Stimulated activated naive CD8-positive, alpha-beta T cell treated with anti-CD3 and anti-CD28 coated beads, Interleukin-15, amount 100 ng/mL, for 72 hours (primary cell): ENCODE results near the gene LIN28B.
"Not testable (repeated sequence)": the region's sequence is repeated elsewhere in the genome, so short reads cannot be mapped to it uniquely, and the experiment has no call there.

Experiments used
- ATAC-seq: fragments of 150-1000 bp; cut with Tn5 transposase; 2 replicates; pipeline ENCODE4 v1.10.0; 2021; ENCODE audit warnings: mild to moderate bottlenecking, moderate library complexity
- DNase-seq, 2 donors: peaks; one replicate each; pipeline ENCODE4 v3.0.0; 2021 to 2022
- H3K27ac Mint-ChIP-seq, 2 donors: one replicate each; pipeline ENCODE4 v1.8.0; 2022; ENCODE audit warnings: mild to moderate bottlenecking in 2 of 2, mixed read lengths in 2 of 2, moderate library complexity in 2 of 2
- H3K27me3 Mint-ChIP-seq: one replicate; pipeline ENCODE4 v1.8.0; 2022; ENCODE audit warnings: mixed read lengths
- H3K4me1 Mint-ChIP-seq: one replicate; pipeline ENCODE4 v1.8.0; 2022; ENCODE audit warnings: mild to moderate bottlenecking, mixed read lengths
- H3K4me3 Mint-ChIP-seq, 2 donors: one replicate each; pipeline ENCODE4 v1.8.0; 2022; ENCODE audit warnings: mild to moderate bottlenecking in 2 of 2, mixed read lengths in 2 of 2, moderate library complexity in 1 of 2
- H3K9me3 Mint-ChIP-seq, 2 donors: one replicate each; pipeline ENCODE4 v1.8.0; 2022; ENCODE audit warnings: mixed read lengths in 2 of 2

The LIN28B gene

GRCh38 chr6:105066233-105066632 is 109.3 kb downstream of the LIN28B start:
- Mint-ChIP-seq H3K4me3 (no peak overlapping the region), H3K27me3 (peaks cover 30% of the 10 kb centered on the region), H3K27ac (no peak overlapping the region), H3K4me1 (no peaks in the 10 kb centered on the region), H3K9me3 (no peaks in the 10 kb centered on the region)
- DNase-seq, result no peak
- no peak for ATAC-seq

GRCh38 chr6:105066836-105067235 is 109.9 kb downstream of the LIN28B start:
- peaks cover 30% of the 10 kb centered on the region for H3K27me3 Mint-ChIP-seq

GRCh38 chr6:105067329-105067728 is 110.4 kb downstream of the LIN28B start:
- H3K4me1 Mint-ChIP-seq, result no peaks in the 10 kb centered on the region
- no peak for ATAC-seq
- H3K4me3 Mint-ChIP-seq, result no peak overlapping the region
- no peak for DNase-seq
- H3K27ac Mint-ChIP-seq, result no peak overlapping the region
- peaks cover 30% of the 10 kb centered on the region for H3K27me3 Mint-ChIP-seq
- H3K9me3 Mint-ChIP-seq, result no peaks in the 10 kb centered on the region

More at GRCh38 chr6:105066836-105067235, 109.9 kb downstream of the LIN28B start:
- Mint-ChIP-seq H3K4me1 (no peaks in the 10 kb centered on the region), H3K27ac (no peak overlapping the region), H3K9me3 (no peaks in the 10 kb centered on the region), H3K4me3 (no peak overlapping the region)
- ATAC-seq (no peak), DNase-seq (no peak)

- H3K4me3 Mint-ChIP-seq, result no peak overlapping the region
- no peaks in the 10 kb centered on the region for H3K9me3 Mint-ChIP-seq
- ATAC-seq (no peak), DNase-seq (no peak)
- no peak overlapping the region for H3K27ac Mint-ChIP-seq
- peaks cover 30% of the 10 kb centered on the region for H3K27me3 Mint-ChIP-seq
- H3K4me1 Mint-ChIP-seq, result no peaks in the 10 kb centered on the region
Measured at GRCh38 chr6:105068407-105068806, 111.5 kb downstream of the LIN28B start.

GRCh38 chr6:105069821-105070445 is 113.0 kb downstream of the LIN28B start:
- H3K9me3 Mint-ChIP-seq, result no peaks in the 10 kb centered on the region
- ATAC-seq (no peak), DNase-seq (no peak)
- H3K27me3 Mint-ChIP-seq, result peaks cover 29% of the 10 kb centered on the region
- no peaks in the 10 kb centered on the region for H3K4me1 Mint-ChIP-seq
- H3K27ac Mint-ChIP-seq, result no peak overlapping the region
- no peak overlapping the region for H3K4me3 Mint-ChIP-seq

- ATAC-seq, result no peak
- peaks cover 30% of the 10 kb centered on the region for H3K27me3 Mint-ChIP-seq
- DNase-seq, result no peak
- no peak overlapping the region for H3K27ac Mint-ChIP-seq
- no peaks in the 10 kb centered on the region for H3K4me1 Mint-ChIP-seq
- no peaks in the 10 kb centered on the region for H3K9me3 Mint-ChIP-seq
- no peak overlapping the region for H3K4me3 Mint-ChIP-seq
Measured at GRCh38 chr6:105072798-105073199, 115.9 kb downstream of the LIN28B start.

- H3K9me3 Mint-ChIP-seq, result no peaks in the 10 kb centered on the region
- no peak for ATAC-seq
- H3K27me3 Mint-ChIP-seq, result peaks cover 15% of the 10 kb centered on the region
- no peak overlapping the region for H3K4me3 Mint-ChIP-seq
- no peak for DNase-seq
- H3K27ac Mint-ChIP-seq, result no peak overlapping the region
- H3K4me1 Mint-ChIP-seq, result no peaks in the 10 kb centered on the region
Measured at GRCh38 chr6:105075210-105075609, 118.3 kb downstream of the LIN28B start.

GRCh38 chr6:105076418-105076817 is 119.5 kb downstream of the LIN28B start:
- not testable (repeated sequence) for H3K4me3 Mint-ChIP-seq, H3K27me3 Mint-ChIP-seq, H3K4me1 Mint-ChIP-seq, DNase-seq, ATAC-seq, H3K9me3 Mint-ChIP-seq
- H3K27ac Mint-ChIP-seq, result peak overlapping the region in 1 of 2 donors; percentile 46

GRCh38 chr6:105077596-105078385 is 120.9 kb downstream of the LIN28B start:
- DNase-seq (no peak), ATAC-seq (no peak)
- Mint-ChIP-seq H3K27me3 (peaks cover 7% of the 10 kb centered on the region), H3K9me3 (no peaks in the 10 kb centered on the region), H3K4me3 (no peak overlapping the region), H3K4me1 (no peaks in the 10 kb centered on the region), H3K27ac (no peak overlapping the region)

- ATAC-seq (no peak), DNase-seq (no peak)
- H3K9me3 Mint-ChIP-seq, result no peaks in the 10 kb centered on the region
- peak overlapping the region in 1 of 2 donors; percentile 8 for H3K27ac Mint-ChIP-seq
- H3K27me3 Mint-ChIP-seq, result peaks cover 7% of the 10 kb centered on the region
- no peak overlapping the region for H3K4me3 Mint-ChIP-seq
- H3K4me1 Mint-ChIP-seq, result no peaks in the 10 kb centered on the region
Measured at GRCh38 chr6:105078386-105078708, 121.4 kb downstream of the LIN28B start.

- no peaks in the 10 kb centered on the region for H3K9me3 Mint-ChIP-seq
- H3K4me3 Mint-ChIP-seq, result no peak overlapping the region
- ATAC-seq (no peak), DNase-seq (no peak)
- H3K27ac Mint-ChIP-seq, result no peak overlapping the region
- H3K27me3 Mint-ChIP-seq, result peaks cover 2% of the 10 kb centered on the region
- no peaks in the 10 kb centered on the region for H3K4me1 Mint-ChIP-seq
Measured at GRCh38 chr6:105080279-105080678, 123.4 kb downstream of the LIN28B start.

- not testable (repeated sequence) for H3K9me3 Mint-ChIP-seq, H3K4me1 Mint-ChIP-seq, DNase-seq, H3K27ac Mint-ChIP-seq, H3K27me3 Mint-ChIP-seq, ATAC-seq, H3K4me3 Mint-ChIP-seq
Measured at GRCh38 chr6:105081662-105082061, 124.8 kb downstream of the LIN28B start.

- ATAC-seq, result no peak
- H3K27ac Mint-ChIP-seq, result no peak overlapping the region
- no peaks in the 10 kb centered on the region for H3K9me3 Mint-ChIP-seq
- peak in 1 of 2 donors; percentile 14 for DNase-seq
- H3K4me1 Mint-ChIP-seq, result no peaks in the 10 kb centered on the region
- H3K27me3 Mint-ChIP-seq, result peaks cover 11% of the 10 kb centered on the region
- no peak overlapping the region for H3K4me3 Mint-ChIP-seq
Measured at GRCh38 chr6:105087571-105088211, 130.8 kb downstream of the LIN28B start.

- ATAC-seq (no peak), DNase-seq (no peak)
- Mint-ChIP-seq H3K4me3 (no peak overlapping the region), H3K4me1 (no peaks in the 10 kb centered on the region), H3K9me3 (no peaks in the 10 kb centered on the region), H3K27me3 (peaks cover 17% of the 10 kb centered on the region), H3K27ac (no peak overlapping the region)
Measured at GRCh38 chr6:105091140-105091829, 134.4 kb downstream of the LIN28B start.

GRCh38 chr6:105094133-105094640 is 137.3 kb downstream of the LIN28B start:
- Mint-ChIP-seq H3K27me3 (peaks cover 7% of the 10 kb centered on the region), H3K27ac (no peak overlapping the region), H3K9me3 (no peaks in the 10 kb centered on the region), H3K4me3 (no peak overlapping the region), H3K4me1 (no peaks in the 10 kb centered on the region)
- DNase-seq (no peak), ATAC-seq (peak; percentile 25)
